Stimulated activated CD4-positive, alpha-beta T cell treated with anti-CD3 and anti-CD28 coated beads, Interleukin-12 subunit alpha, Interleukin-12 subunit beta, amount 100 ng/mL, for 4 hours (primary cell): ENCODE results near the gene KCNQ1.

Experiments
- DNase-seq: peaks from one replicate; pipeline ENCODE4 v3.0.0-alpha.2; 2020

KCNQ1 gene

GRCh38 chr11:2776351-2777061 lies 331.7 kb downstream of the KCNQ1 start:
- no peak for DNase-seq

GRCh38 chr11:2777386-2777785 lies 332.6 kb downstream of the KCNQ1 start:
- no peak for DNase-seq

GRCh38 chr11:2777871-2778629 lies 333.2 kb downstream of the KCNQ1 start:
- DNase-seq: no peak

DNA sequence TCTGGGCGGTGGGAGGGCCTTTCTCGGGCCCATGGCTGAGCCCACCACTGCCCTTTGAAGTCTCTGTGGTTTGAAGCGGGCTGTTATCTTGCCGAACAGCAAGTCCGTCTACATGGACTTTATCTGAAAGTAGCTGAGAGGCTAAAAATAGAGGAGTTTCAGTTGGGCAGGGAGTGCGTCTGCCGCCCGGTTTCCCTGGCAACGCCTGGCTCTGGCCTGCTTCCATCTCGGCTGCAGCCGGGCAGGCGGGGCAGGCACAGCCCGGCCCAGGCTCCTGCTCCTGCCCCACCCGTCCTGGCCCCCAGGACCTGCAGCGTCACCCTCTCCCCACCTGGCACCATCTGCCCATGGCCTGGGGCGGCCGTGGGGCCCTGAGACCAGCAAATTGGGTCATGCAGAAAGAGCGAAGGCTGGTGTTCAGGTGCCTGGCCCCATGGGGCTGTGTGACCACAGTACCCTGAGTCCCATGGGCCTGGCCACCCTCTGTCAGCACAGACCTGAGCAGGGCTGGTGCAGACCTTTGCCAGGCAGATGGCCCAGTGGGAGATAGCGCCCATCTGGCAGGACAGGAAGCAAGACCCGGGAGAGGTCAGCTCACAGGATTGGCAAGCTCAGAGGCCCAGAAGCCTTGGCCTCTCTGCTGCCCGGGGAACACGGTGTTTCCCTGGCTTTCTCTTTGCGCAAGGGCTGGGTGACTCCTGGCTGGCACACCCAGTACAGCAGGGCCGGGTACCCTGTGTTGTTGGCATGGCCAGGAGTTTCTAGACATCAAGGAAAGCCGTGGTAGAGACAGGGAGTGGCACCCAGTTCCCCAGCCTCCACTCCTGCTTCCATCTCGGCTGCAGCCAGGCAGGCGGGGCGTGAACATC lies 334.1 kb downstream of the KCNQ1 start:
- no peak for DNase-seq

DNA sequence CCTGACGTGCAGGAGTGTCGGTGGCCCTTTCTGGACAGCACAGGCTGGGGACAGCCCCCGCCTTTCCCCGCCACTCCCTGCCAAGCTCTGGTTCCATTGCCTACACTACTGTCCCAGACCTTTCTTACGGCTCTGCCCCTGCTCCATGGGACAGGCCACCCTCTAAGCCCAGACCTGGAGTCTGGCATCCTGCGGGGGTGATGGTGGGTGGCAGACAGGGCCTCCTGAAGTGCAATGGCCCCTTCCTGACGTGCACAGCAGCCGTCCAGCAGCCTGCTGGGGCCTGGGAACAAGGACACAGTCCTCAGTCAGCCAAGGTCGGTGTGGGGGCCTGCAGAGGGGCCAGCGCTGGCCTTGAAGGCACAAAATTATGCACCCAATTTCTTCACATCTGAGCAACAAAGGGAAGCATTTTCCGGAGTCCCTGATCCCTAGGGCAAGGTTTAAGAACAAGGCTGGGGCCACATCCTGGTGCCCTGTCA lies 334.7 kb downstream of the KCNQ1 start:
- no peak for DNase-seq

- DNase-seq: no peak
Observed at GRCh38 chr11:2779981-2780849, 335.4 kb downstream of the KCNQ1 start.

- no peak for DNase-seq
Observed at GRCh38 chr11:2780850-2781407, 336.1 kb downstream of the KCNQ1 start.

GRCh38 chr11:2781408-2782274 lies 336.8 kb downstream of the KCNQ1 start:
- no peak for DNase-seq

DNA sequence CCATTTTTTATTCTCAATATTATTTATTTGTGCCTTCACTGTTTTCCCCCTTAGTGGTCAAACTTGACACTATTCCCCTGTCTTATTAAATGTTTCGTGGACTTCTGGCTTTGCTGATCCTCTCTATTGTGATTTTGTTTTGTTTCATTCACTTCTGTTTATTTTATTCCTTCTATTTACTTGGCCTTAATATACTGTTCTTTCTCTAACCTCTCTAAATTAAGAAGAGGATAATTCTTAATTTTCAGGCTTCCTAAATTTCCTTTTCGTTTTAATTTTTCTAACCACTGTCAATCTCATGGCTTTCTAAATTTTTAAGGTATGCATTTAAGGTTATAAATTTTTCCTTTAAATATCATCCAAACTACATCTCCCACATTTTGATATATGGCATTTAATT lies 338.0 kb downstream of the KCNQ1 start:
- no peak for DNase-seq

DNA sequence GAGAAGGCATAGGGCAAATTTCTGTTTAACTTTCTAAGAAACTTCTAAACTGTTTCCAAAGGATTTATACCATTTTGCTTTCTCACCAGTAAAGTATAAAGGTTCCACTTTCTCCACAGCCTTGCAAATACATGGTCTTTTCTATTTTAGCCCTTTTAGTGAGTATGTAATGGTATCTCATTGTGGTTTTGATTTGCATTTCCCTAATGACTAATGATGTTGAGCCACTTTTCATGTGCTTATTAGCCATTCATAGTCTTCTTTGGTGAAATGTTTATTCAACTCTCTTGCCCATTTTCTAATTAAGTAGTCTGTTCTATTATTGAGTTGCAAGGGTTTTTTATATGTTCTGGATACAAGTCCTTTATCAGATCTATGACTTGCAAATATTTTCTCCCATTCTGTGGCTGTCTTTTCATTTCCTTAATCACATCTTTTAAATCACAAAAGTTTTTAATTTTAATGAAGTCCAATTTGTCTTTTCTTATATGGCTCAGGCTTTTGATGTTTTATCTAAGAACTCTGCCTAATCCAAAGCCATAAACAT lies 338.8 kb downstream of the KCNQ1 start:
- no peak for DNase-seq

DNA sequence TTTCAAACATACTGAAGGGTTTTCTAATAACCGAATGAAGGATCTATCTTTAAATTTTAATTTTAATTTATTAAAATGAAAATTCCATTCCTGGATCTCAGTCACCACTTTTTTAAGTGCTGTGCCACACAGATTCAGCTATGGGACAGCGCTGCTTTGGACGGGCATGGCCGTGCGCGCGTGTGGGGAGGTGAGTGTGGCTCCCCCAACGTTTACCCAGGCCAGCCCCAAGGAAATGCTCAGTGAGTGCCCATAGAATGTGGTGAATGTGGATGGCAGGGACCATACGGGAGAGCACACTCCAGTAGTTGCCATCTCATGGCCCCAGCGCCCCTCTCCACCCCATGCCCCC lies 343.0 kb downstream of the KCNQ1 start:
- DNase-seq: no peak

GRCh38 chr11:2788168-2789071 lies 343.6 kb downstream of the KCNQ1 start:
- DNase-seq: no peak

DNA sequence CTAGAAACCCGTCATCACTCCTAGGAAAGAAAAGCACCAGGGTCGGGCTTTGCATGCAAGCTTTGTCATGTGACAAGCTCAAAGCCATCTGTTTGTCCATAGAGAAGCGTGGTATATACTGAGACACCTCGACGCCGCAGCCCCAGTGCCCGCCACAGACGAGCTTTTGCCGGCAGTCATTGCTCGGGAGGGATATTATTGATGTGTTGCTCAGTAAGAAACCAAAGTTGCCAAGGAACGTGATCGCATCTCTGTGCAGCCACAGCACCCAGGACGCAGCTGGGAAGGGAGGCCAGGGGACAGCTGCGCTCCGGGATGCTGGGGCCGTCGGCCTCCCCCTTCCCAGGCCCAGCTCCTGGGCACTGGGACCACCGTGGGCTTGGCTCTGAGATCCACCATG lies 344.5 kb downstream of the KCNQ1 start:
- no peak for DNase-seq

DNA sequence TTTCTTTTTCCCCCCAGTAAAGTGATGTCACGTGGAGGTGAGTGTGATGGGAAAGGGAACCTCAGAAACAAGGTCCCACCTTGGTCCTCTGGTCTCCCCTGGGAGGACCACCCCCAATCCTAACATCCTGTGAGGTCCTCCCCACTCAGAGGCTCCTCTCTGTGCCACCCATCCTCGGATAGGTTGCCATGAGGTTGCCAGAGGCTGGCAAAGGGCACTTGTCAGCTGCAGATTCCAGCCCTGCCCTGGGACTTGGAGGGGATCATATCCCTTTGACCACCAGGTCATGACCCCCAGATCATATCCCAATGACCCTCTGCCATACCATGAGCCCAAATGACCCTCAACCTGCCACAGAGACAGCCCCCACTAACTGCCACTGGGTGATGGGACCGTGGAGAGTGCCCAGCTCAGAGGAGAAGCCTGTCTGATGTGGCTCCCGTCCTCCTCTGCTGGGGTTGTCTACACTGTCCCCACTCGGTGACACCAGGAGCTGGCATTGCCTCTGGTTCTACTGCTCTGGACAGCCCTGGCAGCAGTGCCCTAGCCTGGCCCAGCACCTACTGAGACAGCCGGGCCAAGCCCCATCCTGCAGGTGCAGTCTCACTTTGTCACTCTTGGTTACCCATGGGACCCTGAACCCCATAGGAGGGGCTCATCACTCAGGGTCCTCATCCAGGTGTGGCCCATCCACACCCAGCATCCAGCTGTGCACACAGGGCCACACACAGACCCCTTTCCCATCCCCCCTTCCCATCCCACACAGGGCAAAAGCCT lies 345.2 kb downstream of the KCNQ1 start:
- DNase-seq: no peak

- DNase-seq: no peak
Observed at GRCh38 chr11:2790568-2790921, 345.7 kb downstream of the KCNQ1 start.

GRCh38 chr11:2791139-2791520 lies 346.3 kb downstream of the KCNQ1 start:
- DNase-seq: no peak

GRCh38 chr11:2791521-2792380 lies 346.9 kb downstream of the KCNQ1 start:
- DNase-seq: peak; percentile 20
